GM18502 (cell line): Measurements from ENCODE around the gene BANF1.

ENCODE experiments used
- ATAC-seq: cut with Tn5 transposase; IDR thresholded peaks from one replicate; pipeline ENCODE4 v1.9.1; 2021; ENCODE audit warnings: mild to moderate bottlenecking; ENCODE audit not compliant: unreplicated experiment, poor library complexity

The BANF1 gene

DNA sequence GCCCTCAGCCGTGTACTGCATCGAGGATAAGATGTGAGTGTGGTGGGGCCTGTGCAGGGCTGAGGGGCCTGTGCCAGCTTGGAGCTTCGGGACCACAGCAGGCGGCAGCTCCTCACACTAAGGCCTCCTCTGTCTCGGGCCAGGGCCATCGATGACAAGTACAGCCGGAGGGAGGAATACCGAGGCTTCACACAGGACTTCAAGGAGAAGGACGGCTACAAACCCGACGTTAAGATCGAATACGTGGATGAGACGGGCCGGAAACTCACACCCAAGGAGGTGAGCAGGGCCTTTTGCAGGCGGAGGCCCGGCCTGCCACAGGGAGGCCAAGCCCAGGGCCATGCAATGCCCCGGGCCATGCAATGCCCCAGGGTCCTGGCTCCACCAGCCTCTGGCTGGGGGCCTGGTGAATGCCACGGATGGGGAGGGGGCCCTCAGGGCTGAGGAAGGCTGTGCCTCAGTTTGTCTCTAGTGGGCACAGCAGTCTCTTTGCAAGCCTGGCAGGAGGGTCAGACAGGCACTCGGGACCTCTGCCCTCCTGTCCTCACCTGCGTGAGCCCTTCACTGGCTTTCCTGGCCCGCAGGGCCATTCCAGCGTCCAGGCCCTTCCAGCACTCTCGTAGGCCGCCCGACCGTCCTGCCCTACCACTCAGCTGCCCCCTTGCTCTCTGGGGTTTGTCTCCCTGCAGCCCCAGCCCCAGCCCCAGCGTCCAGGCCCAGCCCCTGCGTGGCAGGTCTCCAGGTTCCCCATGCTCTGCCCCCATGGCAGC, 24.5 kb upstream of the BANF1 start:
- no peak for ATAC-seq

- ATAC-seq, result no peak
Observed at GRCh38 chr11:65978391-65979238, 23.7 kb upstream of the BANF1 start.

- ATAC-seq, result no peak
Observed at GRCh38 chr11:65979261-65979759, 23.0 kb upstream of the BANF1 start.

GRCh38 chr11:65981101-65981740, 21.1 kb upstream of the BANF1 start:
- ATAC-seq, result no peak

- ATAC-seq, result no peak
Observed at GRCh38 chr11:65981972-65982823, 20.1 kb upstream of the BANF1 start.

GRCh38 chr11:65982824-65983588, 19.3 kb upstream of the BANF1 start:
- ATAC-seq, result no peak

DNA sequence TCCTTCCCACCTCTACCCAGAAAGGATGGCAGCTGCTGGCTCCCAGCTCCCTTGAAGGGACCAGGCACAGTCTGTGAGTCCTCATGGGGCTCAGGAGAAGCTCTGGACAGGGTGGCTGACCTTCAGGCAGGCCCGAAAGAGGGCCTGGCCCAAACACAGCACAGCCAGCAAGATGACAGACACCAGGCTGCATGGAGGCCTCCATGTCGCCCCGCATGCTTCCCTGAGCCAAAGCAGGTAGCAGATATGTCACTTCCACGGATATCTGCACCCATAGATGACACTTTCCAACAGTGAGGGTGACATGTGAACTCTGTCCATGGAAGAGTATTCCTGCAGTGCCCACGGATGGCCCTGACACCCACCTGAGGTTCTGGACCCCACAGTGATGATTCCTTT, 18.7 kb upstream of the BANF1 start:
- ATAC-seq, result no peak

DNA sequence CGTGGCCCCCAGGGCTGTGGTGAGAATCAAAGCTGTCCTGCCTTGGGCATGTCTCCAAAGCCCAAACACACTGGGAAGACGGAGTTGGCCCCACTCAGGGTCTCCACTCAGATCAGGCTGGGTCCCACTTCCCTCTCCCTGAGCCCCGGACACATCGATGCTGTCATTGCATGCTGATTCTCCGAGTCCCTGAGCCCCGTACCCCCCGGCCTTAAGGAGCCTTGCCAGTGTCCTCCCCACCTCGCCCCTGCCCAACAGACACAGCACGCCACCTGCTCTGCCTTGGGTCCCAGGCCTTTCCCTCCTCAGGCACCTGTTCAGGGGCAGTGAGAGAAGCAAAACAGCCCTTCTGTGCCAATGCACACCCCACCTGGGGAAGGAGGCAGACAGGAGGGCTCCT, 15.0 kb upstream of the BANF1 start:
- no peak for ATAC-seq

DNA sequence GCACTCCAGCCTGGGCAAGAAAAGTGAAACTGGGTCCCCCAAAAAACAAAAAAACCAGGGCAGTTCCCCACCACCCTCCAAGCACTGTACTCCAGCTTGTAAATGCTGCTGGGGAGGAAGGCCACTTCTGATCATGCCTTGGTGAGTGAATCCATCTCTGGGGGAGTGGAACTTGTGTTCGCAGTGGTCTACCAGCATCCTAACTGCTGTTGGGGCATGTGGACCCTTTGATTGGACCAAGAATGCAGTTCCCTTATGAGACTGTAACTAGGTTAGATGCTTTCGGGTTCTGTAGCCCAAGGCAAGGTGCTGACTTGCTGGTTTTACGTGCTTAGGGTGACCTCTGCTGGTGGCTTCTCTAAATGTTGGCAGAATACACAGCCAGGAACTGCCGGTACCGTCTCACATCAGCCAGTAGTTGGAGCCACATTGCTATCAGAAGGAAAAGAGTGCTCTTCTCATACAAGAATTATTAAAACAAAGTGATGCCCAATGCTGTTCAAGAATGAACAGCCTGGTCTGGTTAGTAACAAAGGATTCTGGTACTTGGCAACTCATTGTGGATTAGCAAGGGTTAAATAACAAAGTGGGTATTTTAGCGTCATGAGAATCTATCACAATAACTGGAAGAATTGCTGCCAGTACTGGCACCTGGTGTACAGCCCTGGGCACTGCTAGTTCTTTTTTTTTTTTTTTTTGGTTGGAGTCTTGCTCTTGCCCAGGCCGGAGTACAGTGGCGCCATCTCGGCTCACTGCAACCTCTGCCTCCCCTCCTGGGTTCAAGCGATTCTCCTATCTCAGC, 13.3 kb upstream of the BANF1 start:
- ATAC-seq, result peak; percentile 88

DNA sequence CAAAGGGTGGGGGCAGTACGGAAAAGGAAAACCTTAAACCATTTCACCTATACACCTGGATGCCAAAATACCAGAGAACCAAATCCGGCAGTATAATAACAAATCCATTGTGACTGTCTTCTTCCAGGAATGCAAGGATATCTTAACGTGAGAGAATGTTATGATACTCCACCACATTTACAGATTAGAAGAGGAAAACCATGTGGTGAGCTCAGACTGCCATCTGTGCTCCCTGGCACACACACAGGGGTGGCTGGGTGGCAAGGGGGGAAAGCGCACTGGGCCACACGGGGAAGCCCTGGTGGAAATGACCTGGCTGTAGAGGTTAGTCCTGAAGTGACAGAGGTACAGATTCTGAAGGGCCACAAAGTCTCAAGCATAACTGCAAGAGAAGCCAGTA, 10.2 kb upstream of the BANF1 start:
- ATAC-seq, result no peak

GRCh38 chr11:65997286-65997685, 5.0 kb upstream of the BANF1 start:
- ATAC-seq, result no peak

GRCh38 chr11:66002648-66003225, 434 bp downstream of the BANF1 start:
- peak; percentile 42 for ATAC-seq

DNA sequence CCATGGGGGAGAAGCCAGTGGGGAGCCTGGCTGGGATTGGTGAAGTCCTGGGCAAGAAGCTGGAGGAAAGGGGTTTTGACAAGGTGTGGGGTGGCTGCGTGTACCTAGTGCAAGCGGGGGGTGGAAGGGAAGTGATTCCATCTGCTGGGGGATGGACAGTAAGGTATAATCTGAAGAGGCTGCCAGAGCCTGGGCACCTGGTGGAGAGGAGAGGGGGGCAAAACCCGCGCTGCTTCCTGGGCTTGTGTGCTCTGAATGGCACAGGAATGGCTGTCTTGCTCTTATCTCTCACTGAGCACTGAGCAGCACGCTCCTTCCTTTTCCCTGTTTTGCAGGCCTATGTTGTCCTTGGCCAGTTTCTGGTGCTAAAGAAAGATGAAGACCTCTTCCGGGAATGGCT, 988 bp downstream of the BANF1 start:
- ATAC-seq, result no peak

DNA sequence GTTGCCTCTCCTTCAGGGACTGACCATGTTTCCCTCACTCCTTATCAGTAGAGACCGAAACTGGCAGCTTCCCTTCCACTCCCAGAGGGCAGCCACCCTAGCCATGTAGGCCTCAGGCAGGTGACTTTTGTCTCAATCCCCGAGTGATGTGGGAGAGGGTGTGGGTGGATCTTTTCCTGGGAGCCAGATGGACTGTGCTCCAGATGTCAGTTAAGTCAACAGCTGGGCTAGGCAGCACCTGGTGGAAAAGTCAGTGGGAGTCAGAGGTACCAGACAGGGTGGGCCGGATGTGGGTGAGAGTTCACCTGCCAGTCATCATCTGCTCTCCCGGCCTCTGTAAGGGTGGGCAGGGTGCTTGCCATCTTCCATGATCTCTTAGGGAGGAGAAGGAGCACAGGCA, 1.9 kb downstream of the BANF1 start:
- ATAC-seq, result no peak

- ATAC-seq, result no peak
Observed at GRCh38 chr11:66006134-66006890, 4.0 kb downstream of the BANF1 start.

GRCh38 chr11:66006891-66007176, 4.5 kb downstream of the BANF1 start:
- ATAC-seq, result no peak

DNA sequence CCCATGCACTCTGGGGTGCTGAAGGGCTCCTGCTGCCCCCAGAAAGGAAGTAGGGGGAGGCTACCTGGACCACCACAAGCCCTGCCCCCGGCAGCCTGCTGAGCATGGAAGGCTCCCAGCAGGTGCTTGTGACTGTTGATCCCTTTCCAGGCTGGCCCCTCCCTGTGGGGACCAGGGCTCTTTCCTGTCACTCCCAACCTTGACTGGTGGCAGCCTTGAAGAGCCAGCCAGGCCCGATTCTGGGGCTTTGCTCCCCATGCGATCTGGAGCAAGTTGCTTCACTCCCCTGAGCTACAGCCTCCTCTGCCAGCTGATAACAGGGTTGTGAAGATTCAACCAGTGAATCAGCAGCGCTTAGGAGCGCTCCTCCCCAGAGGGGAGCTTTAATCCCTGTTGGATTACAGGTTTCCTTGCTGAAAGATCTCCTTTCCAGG, 4.9 kb downstream of the BANF1 start:
- no peak for ATAC-seq

- ATAC-seq, result no peak
Observed at GRCh38 chr11:66008095-66008467, 5.8 kb downstream of the BANF1 start.
